ENCODE measurements around the gene EYS. TPM values are rescaled to one million over a fixed set of nuclear protein-coding genes. Genes with fewer than 3 reads are reported as not detected.

EYS gene
- total RNA-seq, 1 donor from 2014 or later, result not detected

DNA sequence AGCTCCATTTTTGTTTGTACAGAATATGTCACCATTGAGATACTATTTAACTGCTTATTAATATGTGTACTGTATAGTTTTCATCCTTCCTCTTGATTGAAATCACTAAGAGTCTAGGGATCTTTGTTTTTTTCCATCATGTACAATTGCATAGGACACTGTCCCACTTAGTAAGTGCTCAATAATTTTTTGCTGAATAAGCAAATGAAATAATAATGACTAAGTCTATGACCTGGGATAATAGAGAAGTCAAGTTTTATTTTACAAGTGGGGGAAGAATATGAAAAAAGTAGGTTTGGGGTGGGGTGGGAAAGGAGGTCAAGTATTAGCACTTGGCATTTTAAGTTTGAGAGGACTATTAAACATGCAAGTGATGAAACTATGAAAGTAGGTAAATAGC lies 4.5 kb upstream of the EYS start:
- DNase-seq, result no peak
- Histone ChIP-seq H3K27ac (no peak overlapping the region), H3K36me3 (no peaks in the 10 kb centered on the region), H3K9me3 (no peaks in the 10 kb centered on the region), H3K4me3 (no peak overlapping the region), H3K4me1 (no peaks in the 10 kb centered on the region), H3K27me3 (ENCODE audit: low read depth) (no peaks in the 10 kb centered on the region)
- TF ChIP-seq CTCF (IDR thresholded peaks at IDR 0.05), result no peak
- intact Hi-C loops (cut with DNase I), result no loop called here
- ATAC-seq, result no peak

GRCh38 chr6:65709099-65709830 lies 2.2 kb upstream of the EYS start:
- H3K4me1 ChIP-seq, result no peaks in the 10 kb centered on the region
- H3K9me3 ChIP-seq, result no peaks in the 10 kb centered on the region
- DNase-seq (no peak), ATAC-seq (no peak)
- H3K4me3 ChIP-seq, result no peak overlapping the region
- no peak for TF ChIP-seq CTCF (IDR thresholded peaks at IDR 0.05)
- intact Hi-C loops (cut with DNase I), result no loop called here
- H3K27me3 ChIP-seq (ENCODE audit: low read depth), result no peaks in the 10 kb centered on the region
- no peak overlapping the region for H3K27ac ChIP-seq
- H3K36me3 ChIP-seq, result no peaks in the 10 kb centered on the region

- DNase-seq, result no peak
- Histone ChIP-seq H3K9me3 (no peaks in the 10 kb centered on the region), H3K27me3 (ENCODE audit: low read depth) (no peaks in the 10 kb centered on the region), H3K4me3 (no peak overlapping the region), H3K27ac (no peak overlapping the region), H3K4me1 (no peaks in the 10 kb centered on the region), H3K36me3 (no peaks in the 10 kb centered on the region)
- TF ChIP-seq CTCF (IDR thresholded peaks at IDR 0.05), result no peak
- no peak for ATAC-seq
- intact Hi-C loops (cut with DNase I), result no loop called here
These were observed 1.1 kb upstream of the EYS start for GRCh38 chr6:65708162-65708561.

GRCh38 chr6:65706436-65706835 lies 590 bp downstream of the EYS start:
- Histone ChIP-seq H3K36me3 (no peaks in the 10 kb centered on the region), H3K4me3 (no peak overlapping the region), H3K4me1 (no peaks in the 10 kb centered on the region), H3K9me3 (no peaks in the 10 kb centered on the region), H3K27ac (no peak overlapping the region), H3K27me3 (ENCODE audit: low read depth) (no peaks in the 10 kb centered on the region)
- no peak for DNase-seq
- intact Hi-C loops (cut with DNase I), result no loop called here
- no peak for TF ChIP-seq CTCF (IDR thresholded peaks at IDR 0.05)
- no peak for ATAC-seq

- Histone ChIP-seq H3K4me1 (no peaks in the 10 kb centered on the region), H3K36me3 (no peaks in the 10 kb centered on the region), H3K27ac (no peak overlapping the region), H3K4me3 (no peak overlapping the region), H3K27me3 (ENCODE audit: low read depth) (no peaks in the 10 kb centered on the region), H3K9me3 (no peaks in the 10 kb centered on the region)
- intact Hi-C loops (cut with DNase I), result no loop called here
- DNase-seq (no peak), ATAC-seq (no peak)
- no peak for TF ChIP-seq CTCF (IDR thresholded peaks at IDR 0.05)
These were observed 5.7 kb downstream of the EYS start for GRCh38 chr6:65701325-65701724.
